GM19324 (cell line): Measurements from ENCODE around the gene GNAZ.

Experiments used
- ATAC-seq: cut with Tn5 transposase; IDR thresholded peaks from one replicate; pipeline ENCODE4 v1.9.1; 2021; ENCODE audit warnings: mild to moderate bottlenecking, moderate library complexity; ENCODE audit not compliant: unreplicated experiment, low FRiP score

Gene GNAZ

GRCh38 chr22:23116506-23117263 lies 46.4 kb downstream of the GNAZ start:
- ATAC-seq = no peak

DNA sequence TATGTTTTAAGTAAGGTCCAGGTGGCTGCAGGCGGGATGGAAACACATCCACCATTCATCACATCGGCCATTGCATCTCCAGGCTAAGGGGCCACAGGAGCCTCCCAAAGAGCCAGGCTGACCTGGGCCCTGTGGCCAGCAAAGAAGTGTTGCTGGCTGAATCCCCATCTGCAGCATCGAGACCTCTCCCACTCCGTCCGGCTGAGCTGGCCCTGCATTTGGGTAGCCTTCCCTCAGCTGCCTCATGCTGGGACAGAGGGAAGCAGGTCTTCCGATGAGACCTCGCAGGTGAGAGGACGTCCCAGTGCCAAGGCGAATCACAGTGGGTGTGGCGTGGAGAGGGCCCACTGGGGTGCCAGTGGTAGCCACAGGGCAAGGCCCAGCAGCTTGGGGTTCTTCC lies 47.0 kb downstream of the GNAZ start:
- no peak for ATAC-seq

- ATAC-seq = no peak
Observed at GRCh38 chr22:23117891-23118646, 47.8 kb downstream of the GNAZ start.

DNA sequence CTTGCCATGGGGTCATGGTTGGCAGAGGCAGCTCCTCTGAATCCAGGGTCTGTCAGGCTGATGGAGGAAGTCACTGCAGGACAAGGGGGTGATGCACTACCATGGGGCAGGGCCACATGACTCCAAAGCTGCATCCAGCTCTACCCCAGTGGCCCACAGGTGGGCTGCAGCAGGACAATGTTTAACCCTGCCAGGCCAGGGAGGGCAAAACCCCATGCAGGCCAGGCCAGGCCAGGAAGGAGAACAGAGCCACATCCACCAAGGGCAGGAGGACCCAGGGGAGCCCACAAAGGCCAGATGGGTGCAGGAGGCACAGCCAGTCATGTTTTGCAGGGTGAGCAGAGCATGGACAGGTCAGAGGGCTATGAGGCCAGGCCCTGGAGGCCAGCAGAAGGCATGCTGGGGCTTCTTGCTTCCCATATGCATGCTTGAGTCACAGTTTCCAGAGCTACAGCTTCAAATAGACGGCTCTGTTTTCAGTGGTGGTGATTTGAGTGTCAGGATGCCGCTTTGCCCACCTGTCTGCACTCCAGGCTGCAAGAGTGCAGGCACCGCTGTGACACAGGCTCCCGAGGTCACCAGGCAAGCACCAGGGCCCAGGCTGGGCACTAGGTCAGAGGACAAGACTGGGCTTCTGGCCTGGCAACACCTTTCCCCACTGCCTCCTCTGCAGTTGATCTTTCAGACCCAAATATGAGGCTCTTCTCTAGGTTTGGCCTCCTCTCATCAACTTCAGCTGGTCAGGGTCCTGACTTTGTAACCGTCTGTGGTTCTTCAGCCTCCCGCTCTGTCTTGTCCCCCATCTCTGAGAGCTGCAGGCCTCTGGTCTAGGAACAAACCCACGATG lies 48.6 kb downstream of the GNAZ start:
- ATAC-seq = no peak

DNA sequence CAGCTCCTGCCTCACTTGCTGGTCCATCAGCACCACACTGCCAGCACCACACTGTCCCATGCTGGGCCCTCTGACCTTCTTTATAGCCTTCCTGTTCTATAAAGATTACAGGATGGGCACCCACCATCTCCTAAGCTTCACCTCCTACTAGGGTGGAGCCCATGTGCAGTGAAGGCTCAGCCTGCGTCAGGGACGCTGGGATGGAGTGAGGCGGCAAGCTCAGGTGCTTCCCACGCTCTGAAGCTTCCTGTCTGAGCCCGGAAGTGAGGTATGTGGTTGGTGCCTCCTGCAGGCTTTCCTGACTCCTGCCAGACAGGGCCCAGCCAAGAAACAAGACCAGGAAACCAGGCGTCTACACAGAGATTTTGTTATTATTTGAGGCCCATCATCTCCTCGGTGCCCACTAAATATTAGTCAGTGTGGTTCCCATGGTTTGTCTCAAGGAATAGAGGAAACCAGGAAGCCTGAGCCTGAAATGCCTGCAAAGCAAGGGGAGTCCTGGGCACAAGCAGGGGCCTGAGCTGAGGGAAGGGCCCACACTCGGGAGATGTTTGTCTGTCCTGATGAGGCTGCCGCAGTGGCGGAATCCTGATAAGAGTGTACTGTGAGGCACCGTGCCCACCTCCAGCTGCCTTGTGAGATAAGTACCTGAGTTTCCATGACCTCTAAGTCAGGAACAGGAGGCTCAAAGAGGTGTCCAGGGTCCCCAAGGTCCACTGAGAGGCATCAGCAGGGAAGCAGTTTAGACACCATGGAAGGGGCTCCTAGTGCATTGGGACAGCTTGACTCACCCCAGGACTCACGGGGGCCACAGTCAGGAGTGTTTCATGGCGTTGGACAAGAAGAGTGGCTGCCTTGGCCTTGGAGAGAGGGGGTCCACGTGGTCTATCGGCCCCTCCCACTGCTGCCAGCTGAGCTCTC lies 49.4 kb downstream of the GNAZ start:
- ATAC-seq = no peak

- ATAC-seq = no peak
Observed at GRCh38 chr22:23120415-23120899, 50.1 kb downstream of the GNAZ start.

DNA sequence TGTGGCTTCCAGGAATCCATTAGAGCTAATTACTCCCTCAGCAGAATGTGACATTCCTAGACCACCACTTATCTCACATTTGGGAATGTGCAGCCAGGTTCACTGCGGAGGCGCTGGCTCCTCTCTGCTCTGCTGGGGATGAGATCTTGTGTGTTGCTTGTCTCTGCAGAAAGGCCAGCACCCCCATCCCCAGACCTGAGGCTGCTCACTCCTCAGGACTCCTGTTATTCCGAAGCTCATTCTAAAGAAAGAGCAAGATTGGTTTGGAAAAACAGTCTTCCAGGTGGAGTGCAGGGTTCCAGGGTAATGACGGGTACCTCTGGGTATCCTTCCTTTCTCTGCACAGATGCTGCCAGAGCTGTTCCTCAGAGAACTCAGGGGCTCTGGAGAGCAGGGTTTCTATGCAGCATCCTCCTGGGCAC lies 50.7 kb downstream of the GNAZ start:
- no peak for ATAC-seq

GRCh38 chr22:23121424-23121823 lies 51.1 kb downstream of the GNAZ start:
- no peak for ATAC-seq

GRCh38 chr22:23122216-23122957 lies 52.1 kb downstream of the GNAZ start:
- no peak for ATAC-seq

GRCh38 chr22:23122992-23123803 lies 52.9 kb downstream of the GNAZ start:
- ATAC-seq = no peak

DNA sequence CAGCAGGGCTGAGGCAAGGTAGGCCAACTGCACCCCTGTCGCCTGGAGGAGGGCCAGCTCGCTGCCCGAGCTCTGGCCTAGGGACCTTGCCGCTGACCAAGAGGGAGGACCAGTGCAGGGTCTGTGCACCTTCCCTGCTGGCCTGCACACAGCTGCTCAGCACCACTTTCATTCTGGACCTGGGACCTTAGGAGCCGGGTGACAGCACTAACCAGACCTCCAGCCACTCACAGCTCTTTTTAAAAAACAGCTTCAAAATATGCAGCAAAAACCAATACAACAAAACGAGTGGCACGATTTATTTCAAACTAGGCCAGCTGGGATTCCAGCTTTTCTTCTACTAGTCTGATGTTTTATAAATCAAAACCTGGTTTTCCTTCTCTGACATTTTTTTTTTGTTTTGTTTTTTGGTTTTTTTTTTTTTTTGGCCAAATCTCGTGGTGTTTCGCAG lies 53.5 kb downstream of the GNAZ start:
- ATAC-seq = no peak

GRCh38 chr22:23124611-23125511 lies 54.5 kb downstream of the GNAZ start:
- no peak for ATAC-seq

GRCh38 chr22:23125512-23126103 lies 55.3 kb downstream of the GNAZ start:
- no peak for ATAC-seq

DNA sequence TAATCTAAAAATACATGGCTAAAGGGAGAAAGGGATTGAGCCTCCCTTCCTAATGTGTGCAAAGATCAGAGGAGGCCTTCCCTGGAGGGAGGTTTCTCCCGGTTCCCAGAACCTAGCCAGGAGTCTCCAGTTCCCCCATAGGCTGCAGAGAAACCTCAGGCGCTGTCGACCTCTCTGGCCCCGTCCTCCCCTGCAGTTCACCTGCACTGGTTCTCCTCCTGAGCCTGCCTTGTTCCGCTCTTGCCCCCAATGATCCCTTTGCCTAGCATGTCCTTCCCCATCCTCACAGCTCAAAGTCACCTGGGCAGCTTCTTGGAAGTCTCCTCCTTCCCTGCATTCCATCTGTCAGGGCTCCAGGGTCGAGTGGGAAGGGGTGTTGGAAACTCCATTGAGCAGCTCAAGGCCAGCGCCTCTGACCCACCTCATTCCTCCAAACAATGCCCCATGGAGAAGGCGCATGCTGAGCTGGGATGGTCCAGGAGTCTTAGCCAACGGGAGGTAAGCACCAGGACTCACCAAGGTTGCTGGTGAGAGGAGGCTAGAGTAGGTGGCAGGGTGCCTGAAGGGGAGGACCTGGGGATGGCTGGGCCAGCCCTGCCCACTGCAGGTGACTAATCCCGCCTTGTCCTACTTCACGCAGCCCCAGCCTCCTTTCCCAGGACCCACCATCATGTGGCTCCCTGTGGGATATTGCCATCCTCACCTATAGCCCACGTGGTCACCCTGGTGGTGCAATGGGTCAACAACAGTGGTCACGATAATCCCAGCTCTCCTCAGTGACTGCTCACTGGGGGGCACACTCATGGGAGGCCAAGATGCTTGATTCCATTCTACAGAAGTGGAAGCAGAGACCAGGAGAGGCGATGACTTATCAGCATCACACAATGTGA lies 56.1 kb downstream of the GNAZ start:
- ATAC-seq = no peak

DNA sequence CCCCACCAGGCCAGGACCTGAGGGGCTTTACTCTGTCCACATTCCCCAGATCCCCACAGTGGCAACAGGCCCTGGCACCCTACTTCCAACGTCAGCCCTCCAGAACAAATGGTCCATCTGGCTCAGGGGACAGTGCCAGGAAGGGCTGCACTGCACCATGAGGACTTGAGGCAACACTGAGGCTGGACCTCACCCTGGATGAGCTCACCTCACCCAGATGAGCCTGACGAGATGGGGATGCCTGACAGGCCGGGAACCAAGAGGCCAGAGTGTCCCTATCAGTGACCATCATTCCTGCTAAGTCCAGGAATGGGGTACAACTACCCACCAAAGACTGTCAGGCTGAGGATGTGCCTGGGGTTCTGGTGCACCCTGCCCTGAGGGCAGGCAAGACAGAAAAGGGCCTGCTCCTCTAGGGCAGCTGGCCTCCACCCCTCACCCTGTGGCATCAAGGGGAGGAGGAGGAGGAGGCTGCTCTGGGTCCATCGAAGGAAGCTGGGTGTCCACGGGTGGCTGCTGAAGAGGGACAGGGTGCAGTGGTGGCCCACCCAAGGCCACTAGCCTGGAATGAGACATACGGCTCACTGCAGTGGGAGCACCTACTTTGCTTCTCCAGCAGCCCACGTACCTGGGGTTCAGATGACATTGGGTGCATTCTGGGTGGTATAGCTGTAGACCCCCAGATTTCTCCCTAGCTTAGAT lies 56.9 kb downstream of the GNAZ start:
- no peak for ATAC-seq
